Endodermal cell (in vitro differentiated cells): Measurements from ENCODE around the gene STRADB. TPM values are rescaled to one million over a fixed set of nuclear protein-coding genes. Genes with fewer than 3 reads are reported as not detected.

Experiments used
- DNase-seq: peaks from one replicate; pipeline ENCODE4 v3.0.0-alpha.2; 2017
- H3K27ac ChIP-seq: 2 replicates; pipeline ENCODE4 v1.5.1; 2013; ENCODE audit warnings: mild to moderate bottlenecking, low read depth, low read length, moderate library complexity
- H3K27me3 ChIP-seq: 2 replicates; pipeline ENCODE4 v1.6.1; 2013; ENCODE audit warnings: mild to moderate bottlenecking, low read length, moderate library complexity; ENCODE audit not compliant: insufficient read depth, control insufficient read depth, poor library complexity, severe bottlenecking
- H3K36me3 ChIP-seq: 2 replicates; pipeline ENCODE4 v1.7.0; 2013; ENCODE audit warnings: mild to moderate bottlenecking, low read length, moderate library complexity; ENCODE audit not compliant: control insufficient read depth, insufficient read depth
- H3K4me1 ChIP-seq: one replicate; pipeline ENCODE4 v1.7.0; 2013; ENCODE audit warnings: low read length; ENCODE audit not compliant: control insufficient read depth, insufficient read depth
- H3K4me3 ChIP-seq: 2 replicates; pipeline ENCODE4 v1.5.1; 2013; ENCODE audit warnings: mild to moderate bottlenecking, low read length, moderate library complexity
- H3K9ac ChIP-seq: 2 replicates; pipeline ENCODE4 v1.6.1; 2013; ENCODE audit warnings: mild to moderate bottlenecking, low read length, moderate library complexity; ENCODE audit not compliant: poor library complexity, severe bottlenecking; ENCODE audit errors: extremely low read depth
- H3K9me3 ChIP-seq: 2 replicates; pipeline ENCODE4 v1.6.1; 2013; ENCODE audit warnings: mild to moderate bottlenecking, low read length, moderate library complexity; ENCODE audit not compliant: control insufficient read depth
- H3K27ac Mint-ChIP-seq: 2 replicates; pipeline ENCODE4 v1.8.0; 2020; ENCODE audit warnings: mixed read lengths
- H3K27me3 Mint-ChIP-seq: 2 replicates; pipeline ENCODE4 v1.8.0; 2021; ENCODE audit warnings: mild to moderate bottlenecking, mixed read lengths; ENCODE audit not compliant: insufficient read depth
- H3K36me3 Mint-ChIP-seq: 2 replicates; pipeline ENCODE4 v1.8.0; 2020; ENCODE audit warnings: low read depth, mixed read lengths
- H3K4me1 Mint-ChIP-seq: 2 replicates; pipeline ENCODE4 v1.8.0; 2020; ENCODE audit warnings: mixed read lengths
- H3K4me3 Mint-ChIP-seq: 2 replicates; pipeline ENCODE4 v1.8.0; 2020; ENCODE audit warnings: mild to moderate bottlenecking, moderate library complexity, mixed read lengths
- H3K9me3 Mint-ChIP-seq: 2 replicates; pipeline ENCODE4 v1.8.0; 2020; ENCODE audit warnings: mild to moderate bottlenecking, mixed read lengths
- CTCF ChIP-seq: fragments of 200-600 bp; sonication (generic); conservative IDR thresholded peaks from 2 replicates; pipeline ENCODE4 v1.5.0; 2021; ENCODE audit warnings: antibody characterized with exemption, mild to moderate bottlenecking
- WGBS, 2 experiments: methylation state at CpG; one replicate each; pipeline versions ENCODE4 v1.1.5 to v1.1.7; 2013; ENCODE audit warnings: missing lambda C conversion rate in 2 of 2, mixed read lengths in 1 of 2; ENCODE audit not compliant: insufficient coverage in 1 of 2, insufficient read length in 1 of 2; 5-methylcytosine and 5-hydroxymethylcytosine counted together
- total RNA-seq, 2 donors: library from RNA; stranded (reverse); fragmentation: NEBNext Ultra II Directional in 1 of 2; extraction: Animal tissue kit (Norgen Biotek cat#: 25700) in 1 of 2; gene quantifications; 2 replicates in 1 of 2; 3 replicates in 1 of 2; pipeline ENCODE4 v1.2.1, GENCODE V29; 2021

STRADB gene
- total RNA-seq, 2 donors from 2014 or later = 39.7 to 50.1 TPM

- Mint-ChIP-seq H3K4me3 (no peak overlapping the region), H3K4me1 (peaks cover 40% of the 10 kb centered on the region), H3K27ac (no peak overlapping the region), H3K27me3 (no peaks in the 10 kb centered on the region), H3K9me3 (no peaks in the 10 kb centered on the region), H3K36me3 (no peaks in the 10 kb centered on the region)
- WGBS, 2 experiments = 92 to 100% methylated on average over 1 of the region's 1 CpG
- DNase-seq = no peak
- TF ChIP-seq CTCF = no peak
- H3K4me3 ChIP-seq = no peak overlapping the region
- H3K9ac ChIP-seq = no peak overlapping the region
- H3K4me1 ChIP-seq = peaks cover 7% of the 10 kb centered on the region
- no peak overlapping the region for H3K27ac ChIP-seq
- H3K9me3 ChIP-seq = no peaks in the 10 kb centered on the region
- no peaks in the 10 kb centered on the region for H3K27me3 ChIP-seq
- no peaks in the 10 kb centered on the region for H3K36me3 ChIP-seq
Observed at GRCh38 chr2:201447086-201447485, 4.5 kb upstream of the STRADB start.

DNA sequence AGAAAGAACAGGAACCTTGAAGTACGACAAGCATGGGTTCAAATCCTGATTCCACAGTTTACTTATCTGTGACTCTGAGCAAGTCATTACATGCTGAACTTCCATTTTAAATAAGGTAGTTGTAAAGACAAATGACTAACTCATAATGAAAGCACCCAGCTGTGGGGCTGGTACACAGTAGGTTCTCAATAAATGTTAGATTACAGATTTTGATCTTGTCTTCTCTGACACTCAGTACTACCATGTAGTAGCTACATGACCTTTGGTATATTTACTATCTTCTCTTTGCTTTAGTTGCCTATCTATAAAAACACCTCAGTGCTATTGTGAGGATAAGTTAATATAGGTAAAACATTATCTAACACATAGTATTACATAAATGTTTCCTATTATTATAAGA, 3.5 kb upstream of the STRADB start:
- Histone ChIP-seq H3K4me1 (peaks cover 7% of the 10 kb centered on the region), H3K27ac (no peak overlapping the region), H3K4me3 (no peak overlapping the region), H3K27me3 (no peaks in the 10 kb centered on the region), H3K9ac (no peak overlapping the region), H3K36me3 (no peaks in the 10 kb centered on the region), H3K9me3 (no peaks in the 10 kb centered on the region)
- peaks cover 48% of the 10 kb centered on the region for H3K4me1 Mint-ChIP-seq
- H3K27me3 Mint-ChIP-seq = no peaks in the 10 kb centered on the region
- H3K27ac Mint-ChIP-seq = no peak overlapping the region
- H3K9me3 Mint-ChIP-seq = no peaks in the 10 kb centered on the region
- TF ChIP-seq CTCF = no peak
- H3K36me3 Mint-ChIP-seq = no peaks in the 10 kb centered on the region
- 89 to 91% methylated on average over 1 of the region's 1 CpG for WGBS, 2 experiments
- no peak for DNase-seq
- H3K4me3 Mint-ChIP-seq = no peak overlapping the region

GRCh38 chr2:201448701-201449100, 2.8 kb upstream of the STRADB start:
- no peak for DNase-seq
- Histone ChIP-seq H3K9me3 (no peaks in the 10 kb centered on the region), H3K9ac (no peak overlapping the region), H3K27ac (no peak overlapping the region), H3K4me1 (peaks cover 7% of the 10 kb centered on the region), H3K27me3 (no peaks in the 10 kb centered on the region), H3K36me3 (no peaks in the 10 kb centered on the region), H3K4me3 (peak overlapping the region; percentile 21)
- Mint-ChIP-seq H3K4me3 (peak overlapping the region; percentile 94), H3K27ac (no peak overlapping the region), H3K9me3 (no peaks in the 10 kb centered on the region), H3K27me3 (no peaks in the 10 kb centered on the region), H3K36me3 (no peaks in the 10 kb centered on the region), H3K4me1 (peaks cover 53% of the 10 kb centered on the region)
- no peak for TF ChIP-seq CTCF
- WGBS, 2 experiments = 82 to 92% methylated on average over 2 to 4 of the region's 4 CpGs
